ENCODE results near the gene ABCA10. TPM values are rescaled to one million over a fixed set of nuclear protein-coding genes. Genes with fewer than 3 reads are reported as not detected.

ABCA10 gene
- total and polyA plus RNA-seq, 7 experiments from 2014 or later: 0.80 to 3.9 (median 1.8) TPM; not detected in 2

GRCh38 chr17:69239611-69240600, 11.3 kb upstream of the ABCA10 start:
- H3K27me3 ChIP-seq (ENCODE audit: control insufficient read depth in 2 of 2, insufficient read depth in 2 of 2, low read length in 2 of 2): no peaks in the 10 kb centered on the region
- no peak overlapping the region for H3K4me3 Mint-ChIP-seq
- H3K4me3 ChIP-seq (ENCODE audit: low read length): no peak overlapping the region
- no peak overlapping the region for H3K27ac ChIP-seq (ENCODE audit: low read depth, low read length)
- CTCF ChIA-PET: interaction anchor here (1.0 kb wide), 1 partner anchor 9 kb away, joined by 5 read pairs; no protein-coding TSS in a partner anchor
- no peaks in the 10 kb centered on the region for H3K36me3 ChIP-seq (ENCODE audit: control insufficient read depth in 2 of 3, insufficient read depth in 3 of 3, low read length in 3 of 3)
- no peak for DNase-seq
- peaks cover 0 to 40% (median 38%) of the 10 kb centered on the region in 5 donors for H3K36me3 Mint-ChIP-seq
- H3K4me1 Mint-ChIP-seq: peaks cover 0 to 3% (median 0%) of the 10 kb centered on the region in 7 donors
- no peaks in the 10 kb centered on the region for H3K9me3 ChIP-seq (ENCODE audit: control insufficient read depth in 2 of 3, low read length in 3 of 3)
- no peak overlapping the region for H3K27ac Mint-ChIP-seq
- H3K9me3 Mint-ChIP-seq: peaks cover 0 to 7% (median 2%) of the 10 kb centered on the region in 11 donors
- ATAC-seq: no peak
- POLR2A ChIA-PET: no interaction called here
- H3K4me1 ChIP-seq (ENCODE audit: control insufficient read depth in 2 of 2, insufficient read depth in 2 of 2, low read length in 2 of 2): no peaks in the 10 kb centered on the region
- intact Hi-C loops (cut with micrococcal nuclease): loop anchor here in 1 of 2 donors (10.0 kb wide), 1 partner anchor 705 kb away; no protein-coding TSS in a partner anchor
- no peaks in the 10 kb centered on the region for H3K27me3 Mint-ChIP-seq

- no peak for DNase-seq
- Mint-ChIP-seq H3K27me3 (peaks cover 0 to 8% (median 0%) of the 10 kb centered on the region in 5 donors), H3K9me3 (peaks cover 0 to 30% (median 10%) of the 10 kb centered on the region in 11 donors), H3K4me3 (no peak overlapping the region), H3K36me3 (peaks cover 0 to 52% (median 32%) of the 10 kb centered on the region in 5 donors), H3K27ac (no peak overlapping the region), H3K4me1 (peaks cover 0 to 3% (median 0%) of the 10 kb centered on the region in 7 donors)
- POLR2A ChIA-PET: no interaction called here
- Histone ChIP-seq H3K27ac (ENCODE audit: low read depth, low read length) (no peak overlapping the region), H3K36me3 (ENCODE audit: control insufficient read depth in 2 of 3, insufficient read depth in 3 of 3, low read length in 3 of 3) (no peaks in the 10 kb centered on the region), H3K27me3 (ENCODE audit: control insufficient read depth in 2 of 2, insufficient read depth in 2 of 2, low read length in 2 of 2) (no peaks in the 10 kb centered on the region), H3K9me3 (ENCODE audit: control insufficient read depth in 2 of 3, low read length in 3 of 3) (peaks cover 0 to 15% (median 3%) of the 10 kb centered on the region in 3 experiments), H3K4me1 (ENCODE audit: control insufficient read depth in 2 of 2, insufficient read depth in 2 of 2, low read length in 2 of 2) (no peaks in the 10 kb centered on the region), H3K4me3 (ENCODE audit: low read length) (no peak overlapping the region)
- CTCF ChIA-PET: interaction anchor here (0.8 kb wide), 1 partner anchor 460 kb away, joined by 3 read pairs; no protein-coding TSS in a partner anchor
- ATAC-seq: no peak
- intact Hi-C loops (cut with micrococcal nuclease): no loop called here
Measured at GRCh38 chr17:69236946-69237345, 8.3 kb upstream of the ABCA10 start.

GRCh38 chr17:69236464-69236863, 7.8 kb upstream of the ABCA10 start:
- Histone ChIP-seq H3K27ac (ENCODE audit: low read depth, low read length) (no peak overlapping the region), H3K27me3 (ENCODE audit: control insufficient read depth in 2 of 2, insufficient read depth in 2 of 2, low read length in 2 of 2) (no peaks in the 10 kb centered on the region), H3K4me3 (ENCODE audit: low read length) (no peak overlapping the region), H3K4me1 (ENCODE audit: control insufficient read depth in 2 of 2, insufficient read depth in 2 of 2, low read length in 2 of 2) (no peaks in the 10 kb centered on the region), H3K9me3 (ENCODE audit: control insufficient read depth in 2 of 3, low read length in 3 of 3) (peaks cover 0 to 18% (median 3%) of the 10 kb centered on the region in 3 experiments), H3K36me3 (ENCODE audit: control insufficient read depth in 2 of 3, insufficient read depth in 3 of 3, low read length in 3 of 3) (no peaks in the 10 kb centered on the region)
- intact Hi-C loops (cut with micrococcal nuclease): no loop called here
- Mint-ChIP-seq H3K4me1 (peaks cover 0 to 3% (median 0%) of the 10 kb centered on the region in 7 donors), H3K4me3 (no peak overlapping the region), H3K27me3 (peaks cover 0 to 8% (median 0%) of the 10 kb centered on the region in 5 donors), H3K9me3 (peaks cover 0 to 35% (median 12%) of the 10 kb centered on the region in 11 donors), H3K27ac (no peak overlapping the region), H3K36me3 (peaks cover 0 to 52% (median 30%) of the 10 kb centered on the region in 5 donors)
- ChIA-PET POLR2A (no interaction called here), CTCF (no interaction called here)
- no peak for DNase-seq
- ATAC-seq: no peak

- Mint-ChIP-seq H3K36me3 (peaks cover 0 to 47% (median 20%) of the 10 kb centered on the region in 5 donors), H3K27me3 (peaks cover 0 to 8% (median 0%) of the 10 kb centered on the region in 5 donors), H3K4me3 (no peak overlapping the region), H3K4me1 (peaks cover 0 to 3% (median 0%) of the 10 kb centered on the region in 7 donors), H3K27ac (no peak overlapping the region), H3K9me3 (peaks cover 0 to 45% (median 22%) of the 10 kb centered on the region in 11 donors)
- DNase-seq (peak in 8 of 9 donors; percentile 18 to 64 (median 36)), ATAC-seq (peak; percentile 79)
- peaks cover 0 to 25% (median 3%) of the 10 kb centered on the region in 3 experiments for H3K9me3 ChIP-seq (ENCODE audit: control insufficient read depth in 2 of 3, low read length in 3 of 3)
- no peaks in the 10 kb centered on the region for H3K27me3 ChIP-seq (ENCODE audit: control insufficient read depth in 2 of 2, insufficient read depth in 2 of 2, low read length in 2 of 2)
- intact Hi-C loops (cut with micrococcal nuclease): loop anchor here in 1 of 2 donors (1.0 kb wide), 2 partner anchors 458 to 463 kb away; no protein-coding TSS in a partner anchor
- ChIA-PET CTCF (no interaction called here), POLR2A (no interaction called here)
- H3K4me1 ChIP-seq (ENCODE audit: control insufficient read depth in 2 of 2, insufficient read depth in 2 of 2, low read length in 2 of 2): no peaks in the 10 kb centered on the region
- H3K4me3 ChIP-seq (ENCODE audit: low read length): no peak overlapping the region
- H3K36me3 ChIP-seq (ENCODE audit: control insufficient read depth in 2 of 3, insufficient read depth in 3 of 3, low read length in 3 of 3): no peaks in the 10 kb centered on the region
- H3K27ac ChIP-seq (ENCODE audit: low read depth, low read length): no peak overlapping the region
Measured at GRCh38 chr17:69235338-69236058, 6.9 kb upstream of the ABCA10 start.

- Histone ChIP-seq H3K4me3 (ENCODE audit: low read length) (no peak overlapping the region), H3K27me3 (ENCODE audit: control insufficient read depth in 2 of 2, insufficient read depth in 2 of 2, low read length in 2 of 2) (no peaks in the 10 kb centered on the region), H3K27ac (ENCODE audit: low read depth, low read length) (no peak overlapping the region), H3K36me3 (ENCODE audit: control insufficient read depth in 2 of 3, insufficient read depth in 3 of 3, low read length in 3 of 3) (no peaks in the 10 kb centered on the region), H3K9me3 (ENCODE audit: control insufficient read depth in 2 of 3, low read length in 3 of 3) (peaks cover 0 to 25% (median 3%) of the 10 kb centered on the region in 3 experiments), H3K4me1 (ENCODE audit: control insufficient read depth in 2 of 2, insufficient read depth in 2 of 2, low read length in 2 of 2) (no peaks in the 10 kb centered on the region)
- Mint-ChIP-seq H3K9me3 (peaks cover 0 to 50% (median 22%) of the 10 kb centered on the region in 11 donors), H3K27me3 (peaks cover 0 to 17% (median 0%) of the 10 kb centered on the region in 5 donors), H3K36me3 (peaks cover 0 to 23% (median 4%) of the 10 kb centered on the region in 5 donors), H3K4me1 (peaks cover 0 to 3% (median 0%) of the 10 kb centered on the region in 7 donors), H3K4me3 (no peak overlapping the region), H3K27ac (no peak overlapping the region)
- ATAC-seq (no peak), DNase-seq (no peak)
- POLR2A ChIA-PET: no interaction called here
- CTCF ChIA-PET: no interaction called here
- intact Hi-C loops (cut with micrococcal nuclease): no loop called here
Measured at GRCh38 chr17:69232650-69233049, 4.0 kb upstream of the ABCA10 start.

GRCh38 chr17:69231521-69231920, 2.9 kb upstream of the ABCA10 start:
- no peak overlapping the region for H3K4me3 ChIP-seq (ENCODE audit: low read length)
- peaks cover 0 to 25% (median 3%) of the 10 kb centered on the region in 3 experiments for H3K9me3 ChIP-seq (ENCODE audit: control insufficient read depth in 2 of 3, low read length in 3 of 3)
- no peak overlapping the region for H3K27ac Mint-ChIP-seq
- ChIA-PET POLR2A (no interaction called here), CTCF (no interaction called here)
- DNase-seq (no peak), ATAC-seq (no peak)
- H3K4me3 Mint-ChIP-seq: no peak overlapping the region
- no peaks in the 10 kb centered on the region for H3K4me1 ChIP-seq (ENCODE audit: control insufficient read depth in 2 of 2, insufficient read depth in 2 of 2, low read length in 2 of 2)
- intact Hi-C loops (cut with micrococcal nuclease): no loop called here
- no peaks in the 10 kb centered on the region for H3K36me3 ChIP-seq (ENCODE audit: control insufficient read depth in 2 of 3, insufficient read depth in 3 of 3, low read length in 3 of 3)
- H3K36me3 Mint-ChIP-seq: peaks cover 0 to 23% (median 0%) of the 10 kb centered on the region in 5 donors
- H3K27me3 Mint-ChIP-seq: peaks cover 0 to 21% (median 0%) of the 10 kb centered on the region in 5 donors
- H3K4me1 Mint-ChIP-seq: peaks cover 0 to 6% (median 2%) of the 10 kb centered on the region in 7 donors
- peaks cover 0 to 50% (median 22%) of the 10 kb centered on the region in 11 donors for H3K9me3 Mint-ChIP-seq
- H3K27me3 ChIP-seq (ENCODE audit: control insufficient read depth in 2 of 2, insufficient read depth in 2 of 2, low read length in 2 of 2): no peaks in the 10 kb centered on the region
- H3K27ac ChIP-seq (ENCODE audit: low read depth, low read length): no peak overlapping the region

Data from naive thymus-derived CD4-positive, alpha-beta T cell (primary cell).